ENCODE measurements around the gene TPRG1L.
"Not testable (repeated sequence)": the region's sequence is repeated elsewhere in the genome, so short reads cannot be mapped to it uniquely, and the experiment has no call there.

DNA sequence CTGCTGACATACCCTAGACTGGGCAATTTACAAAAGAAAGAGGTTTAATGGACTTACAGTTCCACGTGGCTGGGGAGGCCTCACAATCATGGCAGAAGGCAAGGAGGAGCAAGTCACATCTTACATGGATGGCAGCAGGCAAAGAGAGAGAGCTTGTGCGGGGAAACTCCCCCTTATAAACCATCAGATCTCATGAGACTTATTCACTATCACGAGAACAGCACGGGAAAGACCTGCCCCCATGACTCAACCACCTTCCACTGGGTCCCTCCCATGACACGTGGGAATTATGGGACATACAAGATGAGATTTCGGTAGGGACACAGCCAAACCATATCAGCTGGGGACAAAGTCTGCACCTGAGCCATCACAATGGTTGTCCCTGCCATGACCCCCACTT is 49.3 kb upstream of the TPRG1L start:
- not testable (repeated sequence) for TF ChIP-seq CTCF (IDR thresholded peaks at IDR 0.05; ENCODE audit: low read length); EZH2 (optimal IDR thresholded peaks at IDR 0.05; ENCODE audit: low read depth, low read length)

Data from MM.1S (cell line).